IMR-90 (cell line): Measurements from ENCODE around the gene GPHA2.

ENCODE experiments used
- BHLHE40 ChIP-seq: fragments of 150-350 bp; IDR thresholded peaks from 2 replicates; pipeline ENCODE4 v1.6.1; 2016; ENCODE audit warnings: mild to moderate bottlenecking, low read depth, low read length
- POLR2A ChIP-seq: IDR thresholded peaks from 2 replicates; pipeline ENCODE4 v1.6.1; 2012; ENCODE audit warnings: mild to moderate bottlenecking, low read depth, low read length
- RAD21 ChIP-seq: IDR thresholded peaks from 2 replicates; pipeline ENCODE4 v1.6.1; 2012; ENCODE audit warnings: low read length, improper control_type of control experiment
- RCOR1 ChIP-seq: IDR thresholded peaks from 2 replicates; pipeline ENCODE4 v1.6.1; 2012; ENCODE audit warnings: mild to moderate bottlenecking, low read length, improper control_type of control experiment; ENCODE audit not compliant: insufficient replicate concordance
- TF ChIP-seq, protein P1 (sequence below): conservative IDR thresholded peaks from 2 replicates; pipeline ENCODE4 v1.5.1; 2012; ENCODE audit warnings: mild to moderate bottlenecking, low read depth, low read length, improper control_type of control experiment
- TF ChIP-seq, protein P2 (sequence below): fragments of 150-350 bp; IDR thresholded peaks from 2 replicates; pipeline ENCODE4 v1.6.1; 2016; ENCODE audit warnings: low read depth, mild to moderate bottlenecking, low read length, moderate library complexity, borderline replicate concordance

GRCh38 chr11:64894812-64895452 is 40.8 kb downstream of the GPHA2 start:
- TF ChIP-seq POLR2A: no peak
- TF ChIP-seq, protein P1, sequence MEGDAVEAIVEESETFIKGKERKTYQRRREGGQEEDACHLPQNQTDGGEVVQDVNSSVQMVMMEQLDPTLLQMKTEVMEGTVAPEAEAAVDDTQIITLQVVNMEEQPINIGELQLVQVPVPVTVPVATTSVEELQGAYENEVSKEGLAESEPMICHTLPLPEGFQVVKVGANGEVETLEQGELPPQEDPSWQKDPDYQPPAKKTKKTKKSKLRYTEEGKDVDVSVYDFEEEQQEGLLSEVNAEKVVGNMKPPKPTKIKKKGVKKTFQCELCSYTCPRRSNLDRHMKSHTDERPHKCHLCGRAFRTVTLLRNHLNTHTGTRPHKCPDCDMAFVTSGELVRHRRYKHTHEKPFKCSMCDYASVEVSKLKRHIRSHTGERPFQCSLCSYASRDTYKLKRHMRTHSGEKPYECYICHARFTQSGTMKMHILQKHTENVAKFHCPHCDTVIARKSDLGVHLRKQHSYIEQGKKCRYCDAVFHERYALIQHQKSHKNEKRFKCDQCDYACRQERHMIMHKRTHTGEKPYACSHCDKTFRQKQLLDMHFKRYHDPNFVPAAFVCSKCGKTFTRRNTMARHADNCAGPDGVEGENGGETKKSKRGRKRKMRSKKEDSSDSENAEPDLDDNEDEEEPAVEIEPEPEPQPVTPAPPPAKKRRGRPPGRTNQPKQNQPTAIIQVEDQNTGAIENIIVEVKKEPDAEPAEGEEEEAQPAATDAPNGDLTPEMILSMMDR: no peak
- no peak for TF ChIP-seq BHLHE40
- TF ChIP-seq, protein P2, sequence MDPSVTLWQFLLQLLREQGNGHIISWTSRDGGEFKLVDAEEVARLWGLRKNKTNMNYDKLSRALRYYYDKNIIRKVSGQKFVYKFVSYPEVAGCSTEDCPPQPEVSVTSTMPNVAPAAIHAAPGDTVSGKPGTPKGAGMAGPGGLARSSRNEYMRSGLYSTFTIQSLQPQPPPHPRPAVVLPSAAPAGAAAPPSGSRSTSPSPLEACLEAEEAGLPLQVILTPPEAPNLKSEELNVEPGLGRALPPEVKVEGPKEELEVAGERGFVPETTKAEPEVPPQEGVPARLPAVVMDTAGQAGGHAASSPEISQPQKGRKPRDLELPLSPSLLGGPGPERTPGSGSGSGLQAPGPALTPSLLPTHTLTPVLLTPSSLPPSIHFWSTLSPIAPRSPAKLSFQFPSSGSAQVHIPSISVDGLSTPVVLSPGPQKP: no peak
- TF ChIP-seq RCOR1: no peak
- no peak for TF ChIP-seq RAD21
